ENCODE data around the gene CAPN1.
"Not testable (repeated sequence)": the region's sequence is repeated elsewhere in the genome, so short reads cannot be mapped to it uniquely, and the experiment has no call there.

CAPN1 gene

GRCh38 chr11:65221026-65221425, 39.3 kb downstream of the CAPN1 start:
- no peak for DNase-seq

DNA sequence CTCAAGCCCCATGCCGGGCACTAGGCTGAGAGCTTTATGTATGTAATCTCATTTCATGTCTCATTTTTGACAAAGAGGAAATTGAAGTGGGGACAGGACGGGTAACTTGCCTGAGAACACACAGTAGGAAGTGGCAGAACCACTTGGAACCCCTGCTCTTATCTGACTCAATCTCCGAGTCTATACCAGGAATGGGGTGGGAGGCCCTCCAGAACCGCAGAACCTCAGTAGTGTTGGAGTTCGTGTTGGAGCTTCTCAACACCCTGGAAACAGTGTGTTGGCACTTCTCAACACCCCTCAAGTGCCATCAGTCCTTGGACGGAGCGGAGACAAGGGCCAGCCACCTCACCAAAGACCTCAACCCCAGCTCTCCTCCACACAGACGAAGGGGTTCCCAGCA, 41.3 kb downstream of the CAPN1 start:
- DNase-seq, result no peak

GRCh38 chr11:65224930-65225278, 43.2 kb downstream of the CAPN1 start:
- DNase-seq, result no peak

GRCh38 chr11:65225279-65226102, 43.8 kb downstream of the CAPN1 start:
- DNase-seq, result peak in 1 of 2 donors; percentile 18

DNA sequence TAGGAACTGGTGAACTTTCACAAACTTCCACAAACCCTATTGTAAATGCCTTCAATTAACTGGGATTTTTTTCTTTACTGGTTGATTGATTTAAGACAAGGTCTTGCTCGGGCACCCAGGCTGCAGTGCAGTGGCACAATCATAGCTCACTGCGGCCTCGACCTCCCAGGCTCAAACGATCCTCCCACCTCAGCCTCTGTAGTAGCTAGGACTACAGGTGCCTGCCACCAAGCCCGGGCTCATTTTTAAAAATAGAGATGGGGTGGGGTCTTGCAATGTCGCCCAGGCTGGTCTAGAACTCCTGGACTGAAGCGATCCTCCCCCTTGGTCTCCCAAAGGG, 44.3 kb downstream of the CAPN1 start:
- DNase-seq, result no peak

GRCh38 chr11:65227879-65228278, 46.2 kb downstream of the CAPN1 start:
- DNase-seq, result no peak

- DNase-seq, result no peak
These were observed 54.7 kb downstream of the CAPN1 start for GRCh38 chr11:65236194-65237059.

DNA sequence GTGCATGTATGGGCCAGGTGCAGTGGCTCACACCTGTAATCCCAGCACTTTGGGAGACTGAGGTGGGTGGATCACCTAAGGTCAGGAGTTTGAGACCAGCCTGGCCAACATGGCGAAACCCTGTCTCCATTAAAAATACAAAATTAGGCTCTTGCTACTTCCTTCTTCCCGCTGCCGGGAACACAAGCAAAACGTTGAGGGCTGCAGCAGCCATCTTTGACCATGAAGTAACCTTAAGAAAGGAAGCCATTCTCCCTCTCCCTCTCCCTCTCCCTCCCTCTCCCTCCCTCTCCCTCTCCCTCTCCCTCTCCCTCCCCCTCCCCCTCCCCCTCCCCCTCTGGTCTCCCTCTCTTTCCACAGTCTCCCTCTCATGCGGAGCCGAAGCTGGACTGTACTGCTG, 56.6 kb downstream of the CAPN1 start:
- not testable (repeated sequence) for DNase-seq

DNA sequence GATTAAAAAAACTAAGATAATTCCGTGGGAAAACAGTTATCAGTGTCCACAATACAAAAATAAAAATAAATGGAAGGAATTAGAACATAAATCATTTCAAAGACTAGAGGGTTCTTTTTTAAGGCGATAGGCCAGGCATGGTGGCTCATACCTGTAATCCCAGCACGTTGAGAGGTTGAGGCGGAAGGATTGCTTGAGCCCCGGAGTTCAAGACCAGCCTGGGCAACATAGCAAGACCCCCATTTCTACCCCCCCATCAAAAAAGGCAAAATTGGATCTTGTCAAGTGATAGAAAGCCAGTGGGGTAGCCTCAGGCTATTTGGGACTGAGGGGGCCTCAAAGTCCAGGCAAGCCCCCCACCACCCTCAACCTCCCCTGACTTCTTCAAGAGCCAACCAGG, 59.4 kb downstream of the CAPN1 start:
- no peak for DNase-seq

GRCh38 chr11:65241692-65242091, 60.0 kb downstream of the CAPN1 start:
- no peak for DNase-seq

DNA sequence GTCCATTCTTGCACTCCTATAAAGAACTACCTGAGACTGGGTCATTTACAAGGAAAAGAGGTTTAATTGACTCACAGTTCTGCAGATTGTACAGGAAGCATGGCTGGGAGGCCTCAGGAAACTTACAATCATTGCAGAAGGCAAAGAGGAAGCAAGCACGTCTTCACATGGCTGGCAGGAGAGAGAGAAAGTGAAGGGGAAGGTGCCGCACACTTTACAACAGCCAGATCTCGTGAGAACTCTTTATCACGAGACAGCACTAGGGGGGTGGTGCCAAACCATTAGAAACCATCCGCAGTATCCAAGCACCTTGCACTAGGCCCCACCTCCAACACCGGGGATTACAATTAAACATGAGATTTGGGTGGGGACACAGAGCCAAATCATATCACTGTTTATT, 60.7 kb downstream of the CAPN1 start:
- DNase-seq, result no peak

DNA sequence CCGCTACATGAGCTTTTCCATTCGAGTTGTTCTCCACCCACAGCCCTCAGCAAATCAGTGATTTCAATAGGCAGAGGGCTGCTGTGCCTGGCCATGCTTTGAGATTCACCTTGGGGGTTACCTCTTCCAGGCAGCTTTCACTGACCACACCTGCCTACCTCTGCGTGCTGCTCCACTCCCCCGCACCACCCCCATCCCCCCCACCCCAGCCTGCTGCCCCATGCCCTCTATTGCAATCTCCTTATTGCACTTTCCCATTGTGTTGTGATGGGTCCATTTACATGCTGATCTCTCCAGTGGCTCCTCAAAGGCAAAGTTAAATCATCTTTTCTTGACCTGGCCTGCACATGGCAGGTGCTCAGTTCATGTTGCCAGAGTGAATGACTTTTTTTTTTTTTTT, 62.1 kb downstream of the CAPN1 start:
- DNase-seq, result no peak

DNA sequence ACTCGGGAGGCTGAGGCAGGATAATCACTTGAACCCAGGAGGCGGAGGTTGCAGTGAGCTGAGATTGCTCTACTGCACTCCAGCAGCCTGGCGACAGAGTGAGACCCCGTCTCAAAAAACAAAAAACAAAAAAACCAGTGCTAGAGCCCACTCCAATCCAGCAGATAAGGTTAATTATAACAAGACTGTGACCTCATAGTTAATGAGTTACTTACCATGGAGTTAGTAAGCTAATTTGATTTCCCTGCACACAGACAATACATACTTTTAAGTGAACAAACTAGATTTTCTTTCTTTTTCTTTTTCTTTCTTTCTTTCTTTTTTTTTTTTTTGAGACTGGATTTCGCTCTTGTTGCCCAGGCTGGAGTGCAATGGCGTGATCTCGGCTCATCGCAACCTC, 63.3 kb downstream of the CAPN1 start:
- DNase-seq, result not testable (repeated sequence)

DNA sequence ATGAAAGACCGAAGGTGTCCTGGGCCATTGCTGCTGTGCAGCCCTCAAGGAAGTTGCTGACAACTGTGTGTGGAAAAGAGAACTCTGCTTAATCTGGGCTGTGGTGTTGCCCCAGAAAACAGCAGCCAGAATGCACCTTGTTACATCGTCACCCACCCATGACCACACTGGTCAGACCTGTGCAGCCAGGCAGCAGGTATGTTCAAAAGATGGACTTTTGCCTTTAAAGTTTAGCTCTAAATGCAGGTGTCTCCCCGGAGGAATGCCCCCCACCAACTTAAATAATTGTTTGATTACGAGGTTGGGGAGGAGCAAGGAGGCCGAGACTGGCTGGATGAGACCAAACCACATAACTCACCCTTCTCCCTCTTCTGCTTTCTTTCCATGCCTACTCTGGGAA, 64.8 kb downstream of the CAPN1 start:
- DNase-seq, result no peak

DNA sequence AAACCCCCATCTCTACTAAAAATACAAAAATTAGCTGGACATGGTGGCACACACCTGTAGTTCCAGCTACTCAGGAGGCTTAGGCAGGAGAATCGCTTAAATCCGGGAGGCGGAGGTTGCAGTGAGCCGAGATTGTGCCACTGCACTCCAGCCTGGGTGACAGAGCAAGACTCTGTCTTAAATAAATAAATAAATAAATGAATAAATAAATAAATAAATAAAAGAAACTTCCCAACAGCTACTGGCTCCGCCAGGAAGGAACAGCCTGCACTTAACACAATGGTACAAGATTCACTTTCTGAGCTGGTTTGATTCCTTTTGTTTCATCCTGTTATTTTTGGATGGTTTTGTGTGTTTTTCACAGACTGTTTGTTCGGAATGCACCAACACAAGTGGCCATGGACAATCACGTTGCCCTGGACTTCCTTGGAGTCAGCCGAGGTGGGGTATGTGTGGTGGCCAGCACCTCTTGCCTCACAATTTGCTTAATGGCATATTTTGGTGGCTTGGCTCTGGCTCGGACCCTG, 66.5 kb downstream of the CAPN1 start:
- DNase-seq, result not testable (repeated sequence)

DNA sequence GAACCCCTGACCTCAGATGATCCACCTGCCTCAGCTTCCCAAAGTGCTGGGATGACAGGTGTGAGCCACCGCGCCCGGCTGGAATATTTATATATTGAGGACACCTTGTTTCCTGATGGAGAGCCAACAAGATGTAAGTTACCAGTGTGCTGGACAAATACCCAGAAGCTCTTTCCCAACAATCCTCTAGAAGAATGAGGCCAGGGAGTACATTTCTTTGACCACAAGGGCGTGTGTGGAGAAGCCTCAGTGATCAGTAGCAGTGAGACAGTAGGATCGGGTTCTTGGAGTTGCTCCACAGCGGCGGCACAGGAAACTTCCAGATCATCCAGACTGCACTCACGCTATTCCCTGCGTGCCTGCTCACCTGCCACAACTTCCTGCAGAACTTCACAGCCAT, 69.7 kb downstream of the CAPN1 start:
- no peak for DNase-seq

- no peak for DNase-seq
These were observed 73.0 kb downstream of the CAPN1 start for GRCh38 chr11:65254724-65255123.

GRCh38 chr11:65258988-65259387, 77.3 kb downstream of the CAPN1 start:
- DNase-seq, result no peak

DNA sequence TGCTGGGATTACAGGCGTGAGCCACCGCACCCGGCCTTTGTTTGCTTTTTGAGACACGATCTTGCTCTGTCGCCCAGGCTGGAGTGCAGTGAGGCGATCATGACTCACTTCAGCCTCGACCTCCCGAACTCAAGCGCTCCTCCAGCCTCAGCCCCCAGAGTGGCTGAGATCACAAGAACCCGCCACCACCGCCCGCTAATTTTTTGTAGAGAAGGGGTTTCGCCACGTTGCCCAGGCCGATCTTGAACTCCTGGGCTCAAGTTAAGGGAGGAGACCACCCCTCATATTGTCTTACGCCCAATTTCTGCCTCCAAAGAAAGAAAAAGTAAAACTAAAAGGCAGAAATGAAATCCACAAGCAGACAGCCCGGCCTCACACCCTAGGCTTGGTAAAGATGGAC, 78.6 kb downstream of the CAPN1 start:
- no peak for DNase-seq

GRCh38 chr11:65260756-65261590, 79.2 kb downstream of the CAPN1 start:
- DNase-seq, result no peak
